ENCODE results near the gene E4F1.
"Not testable (repeated sequence)": the region's sequence is repeated elsewhere in the genome, so short reads cannot be mapped to it uniquely, and the experiment has no call there.

The E4F1 gene

DNA sequence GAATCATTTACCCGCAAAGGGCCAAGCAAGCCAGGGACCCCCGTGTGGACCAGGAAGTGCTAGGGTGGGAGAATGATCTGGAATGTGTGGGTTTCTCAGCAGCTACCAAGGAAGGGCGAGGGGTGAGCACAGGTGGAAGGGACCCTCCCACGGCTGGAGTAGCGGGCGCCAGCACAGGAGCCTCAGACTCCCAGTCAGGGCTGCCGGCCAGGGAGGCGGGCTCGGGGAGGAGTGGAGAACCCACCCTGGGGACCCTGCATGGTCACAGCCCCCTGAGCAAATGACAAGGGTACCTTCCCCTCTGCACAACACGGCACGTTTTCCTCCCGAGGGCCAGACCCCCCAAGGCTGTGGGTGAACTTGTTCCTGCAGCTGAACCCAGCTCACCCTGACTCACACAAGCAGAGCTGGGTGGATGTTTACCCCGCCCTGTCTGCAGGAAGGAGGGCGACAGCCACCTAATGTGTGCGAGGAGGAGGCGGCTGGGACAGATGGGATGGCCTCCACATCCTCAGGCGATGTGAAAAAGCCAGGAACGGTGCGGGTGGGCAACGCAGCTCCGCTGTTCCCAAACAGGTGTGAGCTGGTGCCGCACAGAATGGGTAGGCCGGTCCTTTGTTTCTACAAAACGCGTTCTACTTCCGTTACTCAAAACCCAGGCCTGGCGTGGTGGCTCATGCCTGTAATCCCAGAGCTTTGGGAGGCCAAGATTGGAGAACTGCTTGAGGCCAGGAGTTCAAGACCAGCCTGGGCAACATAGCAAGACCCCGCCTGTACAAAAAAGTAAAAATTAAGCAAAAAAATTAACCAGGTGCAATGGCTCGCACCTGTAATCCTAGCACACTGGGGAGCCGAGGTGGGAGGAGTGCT lies 21.8 kb downstream of the E4F1 start:
- DNase-seq: no peak

- DNase-seq: no peak
Observed at GRCh38 chr16:2246301-2246885, 23.0 kb downstream of the E4F1 start.

GRCh38 chr16:2250652-2251295 lies 27.4 kb downstream of the E4F1 start:
- no peak for DNase-seq

DNA sequence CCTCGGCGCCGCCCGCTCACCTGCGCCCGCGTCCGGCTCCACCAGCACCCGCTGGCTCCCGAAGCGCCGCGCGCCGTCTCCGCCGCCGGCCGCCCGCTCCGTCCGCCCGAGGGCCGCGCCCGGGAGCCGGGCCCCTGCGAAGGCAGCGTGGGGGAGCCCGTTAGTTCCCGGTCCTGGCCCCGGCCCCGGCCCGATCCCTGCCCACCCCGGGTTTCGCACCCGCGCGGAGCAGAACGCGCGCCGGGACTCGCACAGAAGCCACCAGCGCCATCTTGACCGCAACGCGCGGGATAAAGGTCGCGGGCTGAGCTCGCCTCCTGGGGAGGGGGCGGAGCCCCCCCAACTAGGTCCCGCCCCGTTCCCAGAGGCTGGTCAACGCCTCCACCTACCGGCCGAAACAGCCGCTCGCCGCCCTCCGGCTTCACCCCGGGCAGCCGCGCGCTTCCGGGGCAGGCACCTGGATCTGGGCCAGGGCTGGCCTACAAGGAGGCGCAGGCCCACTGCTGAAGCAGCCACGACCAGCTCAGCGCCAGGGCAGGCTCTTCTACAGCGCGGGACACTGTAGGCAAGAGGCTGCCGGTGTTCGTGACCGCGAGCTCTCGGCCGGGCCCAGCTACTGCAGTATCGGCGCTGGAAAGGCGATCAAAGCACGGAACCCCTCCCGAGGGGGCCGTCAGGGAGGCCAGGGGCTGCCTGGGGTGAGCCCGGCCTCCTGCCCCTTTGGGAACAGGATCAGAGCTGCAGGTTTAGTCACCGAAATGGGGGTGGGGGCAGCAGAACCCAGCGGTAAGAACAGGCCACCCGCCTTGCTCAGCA lies 28.1 kb downstream of the E4F1 start, which contains the start of gene ECI1:
TSS of gene ECI1 (minus strand) at position 292 of the 816 bp plus-strand sequence. CDS start at position 271, 21 bp downstream.
- DNase-seq: peak; percentile 79

- no peak for DNase-seq
Observed at GRCh38 chr16:2252806-2253148, 29.4 kb downstream of the E4F1 start.

- DNase-seq: no peak
Observed at GRCh38 chr16:2253293-2253692, 29.9 kb downstream of the E4F1 start.

DNA sequence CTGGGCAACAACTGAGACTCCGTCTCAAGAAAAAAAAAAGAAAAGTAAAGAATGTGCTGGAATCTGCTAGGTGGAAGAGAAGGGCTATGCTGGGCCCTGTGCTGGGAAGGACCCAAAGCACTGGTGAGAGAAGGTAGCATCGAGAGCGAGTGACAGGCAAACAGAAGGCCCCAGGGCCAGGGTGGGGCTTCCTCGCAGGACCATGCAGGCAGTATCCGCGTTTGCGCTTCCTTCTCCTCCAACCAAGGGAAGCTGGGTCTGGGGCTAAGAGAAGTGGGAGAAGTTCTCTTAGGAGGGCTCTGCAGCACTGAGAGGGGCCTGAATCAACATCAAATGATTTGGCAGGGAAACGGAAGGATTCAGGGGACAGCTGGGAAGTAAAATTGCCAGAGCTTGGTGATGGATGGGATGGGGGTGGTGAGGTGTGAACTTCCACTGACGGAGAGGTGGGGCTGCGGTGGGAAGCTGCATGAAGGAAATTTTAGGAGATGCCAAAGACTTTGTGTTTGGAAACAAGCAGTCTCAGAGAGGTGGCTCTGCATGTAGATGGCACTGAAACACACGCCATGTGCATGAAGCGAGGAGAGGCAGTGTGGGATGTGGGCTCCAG lies 33.2 kb downstream of the E4F1 start:
- DNase-seq: no peak

DNA sequence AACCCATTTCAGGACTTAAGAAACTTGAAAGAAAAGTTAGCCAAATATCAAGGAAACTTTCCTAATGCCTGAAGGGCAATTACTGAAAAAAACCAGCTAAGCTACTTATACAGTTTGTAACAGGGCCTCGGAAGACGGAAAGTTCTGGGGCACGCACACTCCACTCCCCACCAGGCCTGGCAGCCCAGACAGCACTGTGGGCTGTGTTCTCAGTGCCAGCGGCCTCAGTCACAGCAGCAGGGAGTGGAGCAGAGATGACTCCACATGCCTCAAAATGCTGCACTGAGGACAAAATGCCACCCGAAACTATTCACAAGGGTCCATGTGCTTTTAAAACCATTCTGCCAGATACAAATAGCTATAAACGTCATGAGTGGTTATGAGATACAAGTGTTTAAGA lies 34.3 kb downstream of the E4F1 start:
- no peak for DNase-seq

GRCh38 chr16:2258530-2258929 lies 35.1 kb downstream of the E4F1 start:
- not testable (repeated sequence) for DNase-seq

DNA sequence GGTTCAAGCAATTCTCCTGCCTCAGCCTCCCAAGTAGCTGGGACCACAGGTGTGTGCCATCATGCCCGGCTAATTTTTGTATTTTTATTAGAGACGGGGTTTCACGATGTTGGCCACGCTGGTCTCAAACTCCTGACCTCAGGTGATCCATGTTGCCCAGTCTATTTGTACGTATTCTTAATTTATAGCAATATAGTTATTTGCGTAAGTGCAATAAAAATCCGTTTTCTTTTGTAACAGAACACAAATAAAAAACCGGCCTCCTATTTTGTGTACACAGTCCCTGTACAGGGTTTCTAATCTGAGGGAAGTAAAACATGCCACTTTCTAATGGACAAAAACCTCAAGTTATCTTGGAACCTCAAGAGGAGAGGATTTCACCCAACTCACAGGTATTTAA lies 36.9 kb downstream of the E4F1 start:
- no peak for DNase-seq

GRCh38 chr16:2263026-2263425 lies 39.6 kb downstream of the E4F1 start:
- DNase-seq: not testable (repeated sequence)

DNA sequence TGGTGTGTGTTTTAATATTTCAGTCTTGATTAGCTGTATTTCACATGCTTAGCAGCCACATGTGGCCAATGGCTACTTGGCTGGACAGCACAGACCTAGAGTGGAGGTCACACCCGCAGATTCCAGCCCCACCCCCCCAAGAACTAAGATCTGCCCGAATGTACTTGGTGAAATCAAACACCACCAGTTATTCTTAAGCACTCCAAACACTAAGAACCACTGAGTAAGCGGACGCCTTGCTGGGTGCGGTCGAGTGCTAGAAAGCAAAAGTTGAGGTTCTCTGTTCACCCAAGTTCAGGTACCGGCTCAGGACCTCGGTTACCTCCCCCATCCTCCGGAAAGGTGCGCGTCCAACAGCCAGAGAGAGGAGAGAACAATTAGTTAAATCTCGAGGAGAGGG lies 43.5 kb downstream of the E4F1 start:
- not testable (repeated sequence) for DNase-seq

DNA sequence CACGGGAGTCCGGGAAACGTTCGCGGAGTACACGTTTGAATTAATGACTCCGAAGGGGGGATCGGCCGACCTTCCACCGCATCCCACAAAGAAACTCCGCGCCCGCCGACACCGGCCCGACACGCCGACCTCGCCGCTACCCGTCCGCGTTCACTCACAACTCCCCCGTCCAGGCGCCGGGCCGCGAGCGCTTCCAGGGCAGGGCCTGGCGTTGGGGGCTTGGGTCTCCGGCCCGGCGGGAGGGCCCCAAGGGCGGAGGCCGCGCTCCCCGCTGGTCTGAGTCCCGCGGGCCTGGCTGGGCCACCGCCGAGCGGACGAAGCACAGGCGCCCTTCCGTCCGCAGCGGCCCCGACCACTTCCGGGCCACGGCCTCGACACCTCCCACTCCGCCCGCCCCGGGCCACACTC lies 44.1 kb downstream of the E4F1 start:
- DNase-seq: not testable (repeated sequence)

- peak; percentile 83 for DNase-seq
Observed at GRCh38 chr16:2267913-2268666, 44.7 kb downstream of the E4F1 start, which contains the start of gene RNPS1. Gene RNPS1 (minus strand): TSS chr16:2268126. CDS start chr16:2264643, 3,483 bp downstream.

GRCh38 chr16:2270070-2270462 lies 46.7 kb downstream of the E4F1 start:
- DNase-seq: no peak

DNA sequence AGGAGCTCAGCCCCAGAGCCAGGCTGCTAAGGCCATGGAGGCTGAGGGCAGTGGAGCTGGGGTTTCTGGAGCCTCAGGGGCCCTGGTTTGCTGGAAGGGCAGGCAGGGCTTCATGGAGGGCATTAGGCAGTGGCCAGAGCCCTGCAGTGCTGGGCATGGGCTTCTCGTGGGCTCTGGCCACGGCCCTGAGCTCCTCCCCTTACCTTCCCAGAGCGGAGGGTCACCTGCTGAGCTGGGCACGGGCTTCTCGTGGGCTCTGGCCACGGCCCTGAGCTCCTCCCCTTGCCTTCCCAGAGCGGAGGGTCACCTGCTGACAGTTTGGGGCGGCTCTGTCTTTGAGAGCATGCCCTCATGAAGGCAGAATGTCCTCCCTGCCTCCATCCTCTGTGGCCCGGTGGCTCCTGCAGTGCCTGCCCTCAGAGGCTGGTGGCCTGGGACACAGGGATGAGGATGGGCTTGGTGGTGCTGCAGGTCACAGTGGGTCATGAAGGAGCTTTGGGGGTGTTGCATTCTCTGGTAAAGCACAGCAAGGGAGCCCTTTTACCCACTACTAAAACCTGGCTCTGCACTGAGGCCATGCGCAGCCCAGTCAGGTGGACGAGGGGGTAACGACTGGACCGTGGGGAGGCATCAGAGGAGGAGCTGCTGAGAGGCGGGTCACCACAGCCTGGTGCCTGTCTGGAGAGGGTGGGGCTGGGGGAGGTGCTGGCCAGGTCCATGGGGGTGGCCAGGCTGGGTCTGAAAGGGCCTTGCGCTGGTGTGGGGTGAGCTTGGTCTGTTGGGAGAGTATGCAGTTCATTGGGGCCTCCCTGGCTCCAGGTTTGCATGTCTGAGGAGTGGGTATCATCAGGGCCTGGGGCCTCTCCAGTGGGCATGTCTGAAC lies 47.4 kb downstream of the E4F1 start:
- DNase-seq: no peak

GRCh38 chr16:2271848-2272461 lies 48.6 kb downstream of the E4F1 start:
- no peak for DNase-seq

- DNase-seq: no peak
Observed at GRCh38 chr16:2273484-2273883, 50.1 kb downstream of the E4F1 start.

DNA sequence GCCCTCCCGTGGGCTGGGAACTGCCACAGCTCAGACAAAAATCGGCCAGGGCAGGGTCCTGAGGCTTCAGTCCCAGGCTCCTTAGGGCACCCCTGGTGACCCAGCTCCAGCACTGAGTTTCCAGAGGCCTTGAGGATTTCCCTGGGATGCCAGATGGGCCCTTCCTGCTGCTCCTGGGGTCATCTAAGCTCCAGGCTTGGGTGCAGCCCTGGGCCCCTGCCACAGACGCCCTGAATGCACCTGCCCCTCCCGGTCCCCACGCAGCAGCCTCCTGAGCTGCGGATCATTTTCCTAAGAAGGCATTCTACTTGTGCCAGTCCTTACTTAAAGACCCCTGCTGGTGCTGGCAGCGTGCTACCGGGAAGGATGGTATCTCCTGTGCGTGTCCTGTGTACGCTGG lies 50.5 kb downstream of the E4F1 start:
- DNase-seq: no peak
